SHP77 treated with DMSO at 0.1 percent for 48 hours (cell line): ENCODE results near the gene OR14A16.

Source experiments
- DNase-seq: peaks from one replicate; lab custom pipeline; 2025; lab: John Stamatoyannopoulos, UW

The OR14A16 gene, protein sequence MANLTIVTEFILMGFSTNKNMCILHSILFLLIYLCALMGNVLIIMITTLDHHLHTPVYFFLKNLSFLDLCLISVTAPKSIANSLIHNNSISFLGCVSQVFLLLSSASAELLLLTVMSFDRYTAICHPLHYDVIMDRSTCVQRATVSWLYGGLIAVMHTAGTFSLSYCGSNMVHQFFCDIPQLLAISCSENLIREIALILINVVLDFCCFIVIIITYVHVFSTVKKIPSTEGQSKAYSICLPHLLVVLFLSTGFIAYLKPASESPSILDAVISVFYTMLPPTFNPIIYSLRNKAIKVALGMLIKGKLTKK

DNA sequence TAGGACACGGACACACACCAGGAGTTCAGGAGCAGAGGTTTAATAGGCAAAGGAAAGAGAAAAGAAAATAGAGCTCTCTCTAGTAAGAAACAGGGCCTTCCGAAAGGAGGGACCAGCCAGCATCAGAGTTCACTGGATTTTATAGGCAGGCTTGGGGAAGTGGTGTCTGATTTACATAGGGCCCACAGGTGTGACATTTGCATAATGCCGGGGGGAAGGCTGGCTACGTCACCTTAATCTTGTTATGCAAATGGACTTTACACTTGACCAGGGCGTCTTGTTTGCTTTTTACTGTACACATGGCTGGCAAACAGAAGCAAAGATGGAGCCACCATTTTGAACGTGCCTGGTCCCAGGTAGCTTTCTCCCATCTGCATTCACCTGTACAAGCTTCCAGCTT lies at the start of gene OR14A16:
Gene OR14A16 (minus strand): TSS at position 97 of the 400 bp plus-strand sequence. CDS start 8,390 bp downstream, outside the sequence.
- no peak for DNase-seq

DNA sequence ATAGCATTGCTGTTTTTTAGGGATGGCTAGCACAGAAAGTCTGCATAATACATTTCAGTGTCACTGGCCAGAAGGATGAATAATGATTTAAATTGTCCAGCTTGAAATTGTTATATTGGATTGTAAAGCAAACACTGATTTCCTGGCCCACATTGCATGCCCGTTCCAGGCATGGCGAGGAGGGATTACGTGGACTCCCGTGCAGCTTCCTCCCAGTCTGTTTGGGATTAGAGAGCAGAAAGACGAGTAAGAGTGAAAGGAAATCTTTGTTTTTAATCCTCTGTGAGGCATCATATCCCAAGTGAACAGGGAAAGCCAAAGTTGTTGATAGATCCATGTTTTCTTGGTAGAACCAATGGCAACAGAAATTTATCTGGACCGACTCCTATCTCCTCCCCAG lies 41.5 kb upstream of the OR14A16 start:
- no peak for DNase-seq

DNA sequence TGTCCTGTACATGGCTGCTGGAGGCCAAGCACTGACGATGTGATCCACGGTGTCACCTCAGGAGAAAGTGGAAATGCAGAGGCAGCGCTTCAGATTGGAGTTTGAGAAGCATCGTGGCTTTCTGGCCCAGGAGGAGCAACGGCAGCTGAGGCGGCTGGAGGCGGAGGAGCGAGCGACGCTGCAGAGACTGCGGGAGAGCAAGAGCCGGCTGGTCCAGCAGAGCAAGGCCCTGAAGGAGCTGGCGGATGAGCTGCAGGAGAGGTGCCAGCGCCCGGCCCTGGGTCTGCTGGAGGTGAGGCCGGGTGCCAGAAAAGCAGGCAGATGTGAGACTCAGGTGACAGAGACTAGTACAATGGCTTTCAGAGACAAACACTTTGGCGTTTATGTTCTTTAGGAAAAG lies 40.7 kb upstream of the OR14A16 start:
- no peak for DNase-seq

DNA sequence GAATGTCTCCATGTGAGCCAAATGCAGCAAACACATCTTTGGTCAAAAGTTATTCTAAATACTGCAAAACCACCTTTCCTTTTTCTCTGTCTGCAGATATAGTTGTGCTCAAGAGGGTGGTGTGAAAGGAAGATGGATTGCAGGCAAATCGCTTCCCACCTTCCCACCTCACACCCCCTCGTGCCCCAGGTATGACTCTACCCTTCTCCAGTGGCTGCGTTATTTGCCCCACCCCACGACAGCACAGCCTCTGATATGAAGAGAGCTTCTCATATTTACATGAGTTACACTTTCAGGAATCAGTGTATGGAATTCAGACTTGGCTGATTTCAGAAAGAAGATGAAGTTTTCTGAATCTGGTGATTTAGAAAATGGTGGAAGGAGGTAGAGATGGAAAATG lies 38.8 kb upstream of the OR14A16 start:
- no peak for DNase-seq

DNA sequence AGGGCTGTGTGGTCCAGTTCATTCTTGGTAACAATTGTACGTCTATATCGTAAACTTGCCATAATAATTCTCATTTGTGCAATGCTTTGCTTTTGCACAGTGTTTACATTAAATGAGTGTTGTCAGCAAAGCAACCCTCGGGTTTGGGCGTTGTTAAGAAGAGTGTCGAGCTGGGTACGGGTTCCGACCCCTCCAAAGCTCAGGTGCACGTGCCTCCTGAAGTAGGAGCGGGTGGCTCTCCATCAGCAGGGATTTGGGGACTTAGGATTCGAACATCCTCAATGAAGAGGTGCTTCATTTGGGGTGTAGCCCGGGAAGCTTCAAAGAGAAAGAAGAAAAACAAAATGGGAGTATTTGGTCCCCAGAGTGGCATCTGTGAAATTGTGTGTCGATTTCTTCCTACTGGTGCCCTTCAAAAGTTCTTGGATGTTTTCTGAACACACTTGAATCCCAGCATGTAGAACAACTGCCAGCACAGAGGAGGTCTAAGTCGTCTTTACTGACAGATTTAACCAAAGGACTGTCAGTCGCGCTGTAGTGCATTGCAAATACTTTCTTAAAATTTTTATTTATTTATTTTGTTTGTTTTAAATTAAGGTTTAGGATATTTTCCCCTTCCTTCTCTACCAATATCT lies 34.2 kb upstream of the OR14A16 start:
- no peak for DNase-seq

DNA sequence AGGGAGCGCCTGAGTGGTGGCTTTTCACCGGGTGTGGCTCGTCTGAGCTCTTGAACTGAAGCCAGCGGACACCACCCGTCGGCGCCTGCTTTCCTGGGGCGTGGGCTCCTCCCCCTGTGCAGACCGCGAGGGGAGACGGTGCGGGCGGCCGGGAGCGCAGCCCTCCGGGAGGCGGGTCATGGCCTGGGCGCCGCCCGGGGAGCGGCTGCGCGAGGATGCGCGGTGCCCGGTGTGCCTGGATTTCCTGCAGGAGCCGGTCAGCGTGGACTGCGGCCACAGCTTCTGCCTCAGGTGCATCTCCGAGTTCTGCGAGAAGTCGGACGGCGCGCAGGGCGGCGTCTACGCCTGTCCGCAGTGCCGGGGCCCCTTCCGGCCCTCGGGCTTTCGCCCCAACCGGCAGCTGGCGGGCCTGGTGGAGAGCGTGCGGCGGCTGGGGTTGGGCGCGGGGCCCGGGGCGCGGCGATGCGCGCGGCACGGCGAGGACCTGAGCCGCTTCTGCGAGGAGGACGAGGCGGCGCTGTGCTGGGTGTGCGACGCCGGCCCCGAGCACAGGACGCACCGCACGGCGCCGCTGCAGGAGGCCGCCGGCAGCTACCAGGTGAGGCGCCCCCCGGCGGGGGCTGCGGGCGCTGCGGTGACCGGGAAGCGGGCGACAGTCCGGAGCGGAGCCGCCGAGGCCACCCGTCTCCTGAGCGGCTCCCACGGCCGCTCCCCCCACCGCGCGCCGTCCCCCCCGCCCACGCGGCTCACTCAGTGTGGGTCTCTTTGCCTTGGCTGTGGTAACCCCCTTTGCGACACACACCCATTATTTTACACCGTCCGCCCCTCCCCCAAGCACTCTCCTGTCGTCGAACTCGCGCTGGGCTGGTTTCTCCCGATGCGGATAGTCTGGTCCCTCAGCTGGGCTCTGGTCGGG lies 33.4 kb upstream of the OR14A16 start, which contains the start of gene TRIM58:
Gene TRIM58 (plus strand): TSS at position 119 of the 916 bp plus-strand sequence. CDS start 60 bp downstream, at position 179.
- DNase-seq = no peak

DNA sequence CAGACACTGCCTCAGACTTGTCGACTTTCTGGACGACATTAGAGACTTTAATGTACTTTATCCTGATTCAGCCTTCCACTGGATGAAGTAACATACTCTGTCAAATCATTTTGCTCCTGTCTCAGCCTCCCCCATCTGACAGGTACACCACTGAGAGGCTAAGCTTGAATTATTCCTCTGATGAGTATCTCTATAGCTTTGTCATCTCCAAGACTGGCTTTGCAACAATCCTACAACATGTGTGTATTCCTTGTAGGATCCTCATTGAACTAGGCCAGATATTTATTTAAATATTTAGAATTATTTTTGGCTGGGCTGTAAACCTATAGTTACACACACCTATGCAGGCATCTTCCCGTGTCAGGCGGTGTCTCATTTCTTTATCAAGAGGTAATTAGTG lies 32.0 kb upstream of the OR14A16 start:
- DNase-seq = no peak

DNA sequence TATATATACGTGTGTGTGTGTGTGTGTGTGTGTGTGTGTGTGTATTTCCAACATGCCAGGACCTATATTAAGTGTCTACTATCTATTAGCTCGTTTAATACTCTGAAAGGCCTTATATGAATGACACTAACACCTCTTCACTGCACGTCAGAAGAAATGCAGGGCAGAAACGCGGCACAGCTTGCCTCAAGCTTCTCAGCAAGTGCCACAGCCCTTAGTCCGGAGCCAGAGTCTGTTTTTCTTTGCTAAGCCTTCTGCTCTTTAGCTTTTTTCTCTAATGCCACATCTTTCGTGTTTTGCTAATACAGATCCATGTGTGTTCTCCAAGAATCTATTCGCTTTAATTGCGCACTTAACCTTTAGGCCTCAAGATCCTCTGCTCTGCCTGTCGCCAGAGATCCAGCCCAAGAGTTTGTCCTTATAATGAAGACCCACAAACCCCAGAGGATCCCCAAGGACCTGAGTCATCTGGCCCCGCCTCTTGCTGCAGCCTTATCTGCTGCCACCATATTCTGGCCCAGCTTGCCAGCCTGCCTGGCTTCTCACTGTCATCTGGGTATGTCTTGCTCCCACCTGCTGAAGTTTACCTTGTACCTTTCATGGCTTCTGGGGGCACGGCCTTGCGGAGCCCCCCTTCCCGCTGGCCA lies 31.1 kb upstream of the OR14A16 start:
- DNase-seq = no peak

DNA sequence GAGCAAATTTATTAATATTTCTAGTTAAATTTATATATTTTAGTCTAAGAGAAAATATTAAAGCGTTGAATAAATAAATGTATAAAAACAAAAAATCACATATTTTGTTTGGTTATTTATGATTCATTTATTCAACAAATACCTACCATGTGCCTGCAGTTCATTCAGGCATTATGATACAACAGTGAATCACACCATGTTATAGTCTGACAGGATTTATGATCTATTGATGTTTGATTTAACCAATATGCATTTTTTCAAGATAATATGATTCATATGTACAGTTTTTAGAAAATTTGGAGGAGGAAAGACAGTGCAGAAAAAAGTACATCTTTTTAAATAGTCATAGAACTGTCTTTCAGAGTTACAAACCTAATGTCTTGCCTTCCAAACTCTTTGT lies 25.7 kb upstream of the OR14A16 start:
- DNase-seq = no peak

DNA sequence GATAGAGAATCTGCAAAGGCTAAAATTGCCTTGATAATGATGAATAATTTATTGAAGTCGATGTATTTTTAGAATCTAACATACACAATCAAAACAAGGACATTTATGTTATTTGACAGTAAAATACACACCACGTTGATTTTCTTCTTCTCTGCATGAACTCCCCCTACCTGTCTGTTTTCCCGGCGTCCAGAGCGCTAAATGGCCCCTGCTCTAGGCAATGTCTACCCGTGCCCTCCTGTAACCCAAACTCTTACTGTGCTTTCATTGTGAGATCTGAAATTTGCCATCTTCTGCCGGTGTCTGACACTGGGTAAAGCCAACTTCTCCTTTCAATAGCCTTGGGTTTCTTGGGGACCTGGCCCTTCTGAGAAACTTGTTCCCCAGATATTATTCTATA lies 24.4 kb upstream of the OR14A16 start:
- DNase-seq = no peak

DNA sequence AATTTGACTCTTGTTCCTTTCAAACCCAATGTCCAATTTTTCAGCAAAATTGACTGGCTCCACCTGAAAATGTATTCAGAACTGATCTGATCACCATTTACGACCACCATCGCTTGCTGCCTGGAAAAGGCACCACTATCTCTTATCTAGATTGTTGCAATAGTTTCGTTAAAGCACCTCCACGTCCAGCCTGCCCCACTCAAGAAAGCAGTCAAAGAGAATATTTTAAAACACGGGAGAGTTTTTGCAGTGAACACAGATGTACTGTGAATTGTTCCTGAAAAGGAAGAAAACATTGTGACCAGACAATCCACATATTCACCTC lies 21.7 kb upstream of the OR14A16 start:
- no peak for DNase-seq

DNA sequence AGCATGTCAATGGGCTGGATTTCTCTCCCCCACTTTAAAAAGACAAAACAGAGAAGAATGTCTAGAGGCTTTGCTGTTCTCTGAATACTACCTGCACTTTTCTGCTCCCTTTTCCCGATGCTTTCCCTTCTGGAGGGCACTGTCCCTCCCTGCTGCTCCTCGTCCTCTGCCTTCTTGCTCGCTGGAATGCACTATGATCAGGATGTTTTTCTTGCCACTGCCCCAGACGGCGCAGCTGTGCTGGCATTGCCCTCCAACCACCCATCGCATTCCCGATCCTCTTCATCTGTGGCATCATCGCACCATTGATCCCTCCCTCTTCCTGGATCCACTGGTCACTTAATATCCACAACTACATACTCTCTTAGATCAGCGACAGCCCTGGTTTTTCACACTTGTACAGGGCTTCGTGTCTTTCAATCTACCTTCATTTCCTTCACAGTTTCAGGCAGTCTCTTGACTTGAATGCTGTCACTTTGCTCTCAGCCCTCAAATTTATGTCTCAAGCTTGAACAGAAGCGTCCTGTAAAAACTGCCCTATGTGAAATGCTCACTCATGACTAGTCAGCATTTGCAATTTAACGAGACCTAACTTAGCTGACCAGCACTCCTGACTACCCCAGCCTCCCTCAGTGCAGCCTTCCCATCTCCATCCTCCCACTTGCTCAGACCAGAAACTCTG lies 21.2 kb upstream of the OR14A16 start:
- DNase-seq = no peak

DNA sequence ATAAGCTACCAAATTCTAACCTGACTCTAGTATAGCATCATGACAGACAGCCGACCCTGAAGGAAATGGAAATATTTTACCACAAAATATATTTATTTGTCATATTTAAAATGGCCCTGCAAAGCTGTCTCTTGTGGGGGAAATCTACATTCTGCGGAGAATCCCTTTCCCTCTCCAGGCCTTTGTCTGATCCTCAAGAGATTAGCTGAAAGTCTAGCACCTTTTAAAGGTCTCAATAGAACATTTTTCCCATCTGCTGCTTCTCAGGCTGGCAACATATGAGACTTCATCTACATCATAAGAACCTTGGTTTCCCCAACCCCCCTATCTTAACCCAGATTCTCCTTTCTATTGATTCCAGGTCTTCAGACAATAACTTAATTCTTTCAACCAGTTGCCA lies 19.5 kb upstream of the OR14A16 start:
- no peak for DNase-seq

DNA sequence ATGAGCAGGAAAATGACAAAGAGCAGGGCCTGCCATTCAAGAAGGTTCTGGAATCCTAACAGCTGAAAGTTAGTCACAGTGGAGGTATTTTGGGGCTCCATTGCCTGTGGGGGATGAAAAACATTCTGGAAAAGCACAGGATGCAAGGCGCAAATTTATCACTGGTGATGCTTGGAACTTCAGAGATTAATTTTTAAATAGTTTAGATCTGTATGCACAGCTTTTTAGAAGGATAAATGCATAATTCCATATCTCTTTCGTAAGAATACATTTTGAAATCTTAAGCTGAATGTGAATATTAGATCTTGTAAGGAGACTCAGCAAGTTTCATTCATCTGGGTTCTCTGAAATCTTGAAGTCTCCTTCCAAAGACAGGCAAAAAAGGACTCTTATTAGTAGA lies 17.9 kb upstream of the OR14A16 start, which contains the start of gene OR11L1:
Gene OR11L1 (minus strand): TSS at position 101 of the 400 bp plus-strand sequence. CDS start 0 bp downstream, at position 101.
- no peak for DNase-seq

DNA sequence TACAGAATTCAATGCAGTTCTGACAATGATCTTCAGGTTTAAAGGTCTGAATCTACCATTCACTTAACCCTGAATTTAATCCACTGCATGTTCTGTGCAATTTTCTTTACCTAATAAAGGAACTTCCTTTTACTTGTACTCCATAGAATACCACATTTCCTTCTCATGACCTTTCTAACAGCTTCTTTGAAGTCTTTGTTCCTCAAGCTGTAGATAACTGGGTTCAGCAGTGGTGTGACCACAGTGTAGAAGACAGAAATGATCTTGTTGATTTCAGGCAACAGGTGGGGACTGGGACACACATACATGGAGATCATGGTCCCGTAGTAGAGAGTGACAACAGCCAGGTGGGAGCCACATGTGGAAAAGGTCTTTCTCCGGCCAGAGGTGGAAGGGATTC lies 16.9 kb upstream of the OR14A16 start:
- no peak for DNase-seq

DNA sequence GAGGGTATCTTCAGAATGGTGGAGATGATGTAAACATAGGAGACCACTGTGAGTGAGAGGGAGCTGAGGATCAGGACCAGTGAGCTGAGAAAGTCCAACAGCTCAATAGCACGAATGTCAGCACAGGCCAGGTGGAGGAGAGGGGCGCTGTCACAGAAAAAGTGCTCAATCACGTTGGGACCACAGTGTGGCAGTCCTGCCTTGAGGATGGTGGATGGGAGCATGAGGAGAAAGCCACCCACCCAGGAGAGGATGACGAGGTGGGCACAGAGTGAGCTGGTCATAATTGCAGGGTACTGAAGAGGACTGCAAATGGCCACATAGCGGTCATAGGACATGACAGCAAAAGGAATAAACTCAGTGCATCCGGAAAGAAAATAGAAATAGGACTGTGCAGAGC lies 9.7 kb upstream of the OR14A16 start:
- DNase-seq = no peak

DNA sequence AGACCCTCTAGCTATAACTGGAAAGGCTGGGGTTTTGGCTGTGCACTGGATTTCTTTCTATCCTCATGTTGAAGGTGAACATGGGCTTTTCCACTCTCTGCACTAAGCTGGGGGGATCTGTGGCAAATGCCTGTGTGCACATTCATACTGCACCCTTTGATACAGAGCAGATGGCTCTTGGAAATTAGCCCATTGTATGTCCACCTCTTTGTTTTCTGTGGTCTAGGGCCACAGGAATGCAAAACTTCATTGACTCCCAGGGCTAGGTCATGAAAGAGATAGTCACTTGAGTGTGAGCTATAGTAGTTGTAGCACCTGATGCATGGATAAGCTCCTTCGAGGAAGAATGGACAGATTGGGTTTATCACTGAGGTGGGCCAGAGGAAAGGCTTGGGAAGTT lies 5.7 kb upstream of the OR14A16 start:
- DNase-seq = no peak

DNA sequence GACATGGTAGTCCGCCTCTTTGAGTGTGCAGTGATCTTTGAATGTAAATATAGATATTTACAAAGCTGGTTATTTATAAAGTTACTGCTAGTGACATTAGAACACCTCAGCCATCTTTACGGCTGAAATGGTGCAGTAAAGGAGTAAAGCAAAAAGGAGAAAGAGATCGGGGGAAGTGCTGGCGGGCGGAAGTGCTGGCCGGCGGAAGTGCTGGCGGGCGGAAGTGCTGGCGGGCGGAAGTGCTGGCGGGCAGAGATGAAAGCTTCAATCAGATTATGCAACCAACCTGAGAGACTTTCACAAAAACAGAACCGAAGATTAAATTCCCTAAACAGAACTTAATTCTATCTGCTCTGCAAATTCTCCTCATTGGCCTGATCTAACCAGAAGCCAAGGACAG lies 1.4 kb upstream of the OR14A16 start:
- no peak for DNase-seq

DNA sequence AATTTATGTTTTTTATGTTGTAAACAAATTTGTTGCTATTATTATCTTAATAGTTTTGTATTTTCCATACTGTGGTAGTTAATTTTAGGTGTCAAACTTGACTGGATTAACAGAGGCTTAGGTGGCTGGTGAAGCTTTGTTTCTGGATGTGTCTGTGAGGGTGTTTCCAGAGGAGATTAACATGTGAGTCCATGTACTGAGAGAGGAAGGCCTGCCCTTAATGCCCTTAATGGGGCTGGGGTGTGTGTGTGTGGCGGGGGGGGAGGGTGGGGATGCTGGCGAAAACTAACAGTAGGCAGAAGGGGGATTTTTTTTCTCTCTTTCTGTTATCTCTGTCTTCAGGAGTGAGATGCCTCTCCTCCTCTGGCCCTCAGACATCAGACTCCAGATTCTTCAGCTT lies 1.9 kb downstream of the OR14A16 start:
- DNase-seq = no peak

DNA sequence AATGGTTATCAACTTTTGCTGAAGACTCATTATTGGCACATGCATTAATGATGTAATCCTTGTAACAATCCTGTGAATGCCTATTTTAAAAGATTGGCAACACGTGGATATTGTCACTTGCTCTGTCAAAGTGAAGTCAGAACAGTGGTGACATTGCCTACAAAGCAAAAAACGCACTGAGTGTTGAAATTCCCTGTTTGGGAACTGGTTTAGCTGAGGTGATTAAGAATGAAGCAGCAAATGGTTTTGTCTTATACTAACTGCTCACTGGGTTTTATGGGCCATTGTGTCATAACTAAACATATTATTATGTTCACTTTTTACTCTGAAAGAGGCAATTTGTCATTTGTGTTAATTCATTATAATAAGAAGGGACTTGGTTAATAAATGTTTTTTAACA lies 11.3 kb downstream of the OR14A16 start:
- DNase-seq = no peak

DNA sequence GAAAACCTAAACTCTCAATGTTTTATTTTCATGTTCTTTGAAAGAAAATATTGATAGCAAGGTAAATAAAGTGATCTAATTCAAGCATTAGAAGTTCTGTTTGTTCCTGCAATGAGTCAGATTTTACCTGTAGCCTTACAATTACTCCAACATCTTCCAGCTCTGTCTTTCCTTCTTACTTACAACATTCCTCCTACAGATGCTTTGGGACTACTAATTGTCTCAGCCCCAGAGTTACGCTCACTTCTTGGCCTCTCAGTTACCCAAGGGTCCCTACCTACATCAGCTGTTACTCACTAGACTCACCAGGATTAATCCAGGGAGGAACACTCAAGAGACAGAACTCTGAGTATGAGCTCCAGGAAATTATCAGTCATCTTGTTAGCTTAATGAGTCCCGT lies 26.4 kb downstream of the OR14A16 start:
- DNase-seq = no peak

DNA sequence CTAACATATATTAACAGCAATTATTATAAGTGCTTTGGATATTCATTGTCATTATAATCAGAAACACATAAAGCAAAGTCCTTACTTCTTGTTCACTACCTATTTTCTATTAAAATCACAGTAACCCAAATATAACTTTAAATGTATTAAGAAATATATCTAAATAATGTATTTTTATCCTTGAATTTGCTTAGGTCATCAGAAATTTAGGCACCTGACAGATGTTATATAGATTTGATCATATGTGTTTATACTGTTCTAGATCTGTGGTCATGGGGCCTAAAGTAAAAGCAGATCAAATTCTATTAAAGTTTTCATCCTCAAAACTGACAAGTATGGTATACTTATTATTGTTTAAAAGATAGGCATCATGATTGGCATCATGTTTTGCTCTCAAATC lies 54.3 kb downstream of the OR14A16 start:
- DNase-seq = no peak
